HG02840 (cell line): ENCODE results near the gene RASSF7.
"Not testable (repeated sequence)": the region's sequence is repeated elsewhere in the genome, so short reads cannot be mapped to it uniquely, and the experiment has no call there.

Experiments used
- ATAC-seq: cut with Tn5 transposase; IDR thresholded peaks from one replicate; pipeline ENCODE4 v1.9.1; 2021; ENCODE audit warnings: mild to moderate bottlenecking, moderate library complexity, moderate number of reproducible peaks; ENCODE audit not compliant: unreplicated experiment, low FRiP score

Gene RASSF7

DNA sequence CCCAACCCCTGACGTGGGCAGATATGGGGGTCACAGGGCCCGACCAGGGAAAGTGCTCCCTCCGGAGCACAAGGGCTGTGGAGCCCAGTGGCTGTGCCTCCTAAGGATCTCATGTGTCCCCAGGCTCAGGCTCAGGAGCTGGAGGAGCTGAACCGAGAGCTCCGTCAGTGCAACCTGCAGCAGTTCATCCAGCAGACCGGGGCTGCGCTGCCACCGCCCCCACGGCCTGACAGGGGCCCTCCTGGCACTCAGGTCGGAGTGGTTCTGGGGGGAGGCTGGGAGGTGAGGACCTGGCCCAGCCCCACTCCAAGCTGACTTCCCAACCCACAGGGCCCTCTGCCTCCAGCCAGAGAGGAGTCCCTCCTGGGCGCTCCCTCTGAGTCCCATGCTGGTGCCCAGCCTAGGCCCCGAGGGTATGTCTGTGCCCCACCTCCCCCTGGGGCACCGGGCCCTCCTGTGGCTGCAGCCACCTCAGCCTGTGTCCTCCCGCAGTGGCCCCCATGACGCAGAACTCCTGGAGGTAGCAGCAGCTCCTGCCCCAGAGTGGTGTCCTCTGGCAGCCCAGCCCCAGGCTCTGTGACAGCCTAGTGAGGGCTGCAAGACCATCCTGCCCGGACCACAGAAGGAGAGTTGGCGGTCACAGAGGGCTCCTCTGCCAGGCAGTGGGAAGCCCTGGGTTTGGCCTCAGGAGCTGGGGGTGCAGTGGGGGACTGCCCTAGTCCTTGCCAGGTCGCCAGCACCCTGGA, 2.5 kb downstream of the RASSF7 start:
- no peak for ATAC-seq

DNA sequence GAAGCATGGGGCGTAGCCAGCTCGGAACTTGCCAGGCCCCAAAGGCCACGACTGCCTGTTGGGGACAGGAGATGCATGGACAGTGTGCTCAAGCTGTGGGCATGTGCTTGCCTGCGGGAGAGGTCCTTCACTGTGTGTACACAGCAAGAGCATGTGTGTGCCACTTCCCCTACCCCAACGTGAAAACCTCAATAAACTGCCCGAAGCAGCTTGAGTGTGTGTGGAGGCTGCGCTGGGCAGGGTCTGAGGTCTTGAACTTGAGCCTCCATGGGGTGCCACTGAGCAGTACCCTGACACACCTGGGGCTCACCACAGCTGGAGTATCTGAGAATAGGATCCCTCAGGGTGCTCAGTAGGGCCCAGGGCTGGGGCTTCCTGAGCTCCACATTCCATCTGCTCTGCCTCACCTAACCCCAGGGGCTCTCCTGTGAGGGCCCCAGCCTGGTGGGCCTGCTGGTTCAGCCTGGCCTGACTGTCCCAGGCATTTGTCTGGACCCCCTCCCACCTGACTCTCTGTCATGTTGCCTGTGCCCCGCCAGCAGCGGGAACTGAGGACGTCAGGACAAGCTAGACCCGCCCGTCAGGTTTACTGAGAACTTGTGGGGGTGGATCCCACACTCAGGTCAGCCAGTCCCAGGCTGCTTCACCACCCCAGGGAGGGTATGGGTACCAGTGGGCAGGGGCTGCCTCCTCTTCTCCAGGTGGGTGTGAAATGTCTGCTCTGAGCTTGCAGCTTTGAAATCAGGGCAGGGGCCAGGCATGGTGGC, 3.2 kb downstream of the RASSF7 start:
- ATAC-seq = no peak

DNA sequence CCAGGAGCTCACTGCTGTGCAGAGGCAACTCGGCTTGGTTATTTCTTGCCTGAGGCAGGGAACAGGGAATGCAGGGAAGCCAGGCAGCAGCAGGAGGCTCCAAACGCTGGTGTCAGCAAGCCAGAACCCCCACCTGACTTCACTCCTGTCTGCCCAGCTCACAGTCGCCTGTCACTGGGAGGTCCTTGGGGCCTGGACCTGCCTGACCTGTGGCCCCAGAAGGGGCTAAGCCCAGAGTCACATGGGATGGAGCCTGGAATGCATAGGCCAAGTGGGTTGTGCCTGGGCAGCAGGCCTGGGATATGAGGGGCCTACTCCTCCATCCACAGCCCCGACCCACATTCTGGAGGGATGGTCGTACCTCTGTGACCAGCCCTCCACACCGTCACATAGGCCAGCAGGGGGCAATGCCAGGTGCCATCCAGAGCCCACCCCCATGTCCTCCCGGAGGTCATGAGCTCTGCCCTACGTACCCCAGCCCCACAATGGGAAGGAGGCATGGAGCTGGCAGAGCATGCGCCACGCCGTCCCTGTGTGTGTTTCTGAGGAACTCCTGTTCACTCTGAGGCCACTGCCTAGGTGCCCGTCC, 5.2 kb downstream of the RASSF7 start:
- no peak for ATAC-seq

DNA sequence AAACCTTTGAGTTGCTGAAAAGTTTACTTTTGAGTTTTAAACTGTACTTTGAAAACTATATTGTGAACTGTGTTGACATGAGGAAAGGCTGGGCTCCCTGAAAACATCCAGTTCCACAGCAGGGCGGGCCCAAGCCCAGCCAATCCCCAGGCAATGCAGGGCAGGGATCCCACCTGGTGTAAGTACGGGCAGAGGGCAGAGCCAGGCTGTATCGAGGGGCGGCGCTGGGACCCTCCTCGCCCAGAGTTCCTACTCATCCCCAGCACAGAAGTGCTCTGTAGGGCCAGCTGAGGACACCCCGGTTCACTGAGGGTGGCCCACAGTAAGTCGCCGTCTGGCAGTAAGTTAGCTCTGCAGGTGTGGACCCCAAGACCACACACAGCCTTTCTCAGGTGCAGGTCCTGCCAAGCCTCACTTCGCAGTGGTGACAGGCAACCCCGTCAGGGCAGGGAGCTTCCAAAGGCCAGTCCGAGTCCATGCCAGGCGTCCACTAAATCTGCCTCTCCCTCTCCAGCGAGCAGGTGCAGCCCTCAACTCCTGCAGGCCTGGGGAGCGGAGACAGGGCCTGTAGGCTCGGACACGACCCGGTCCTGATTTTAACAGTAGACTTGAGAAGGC, 6.3 kb downstream of the RASSF7 start:
- no peak for ATAC-seq

DNA sequence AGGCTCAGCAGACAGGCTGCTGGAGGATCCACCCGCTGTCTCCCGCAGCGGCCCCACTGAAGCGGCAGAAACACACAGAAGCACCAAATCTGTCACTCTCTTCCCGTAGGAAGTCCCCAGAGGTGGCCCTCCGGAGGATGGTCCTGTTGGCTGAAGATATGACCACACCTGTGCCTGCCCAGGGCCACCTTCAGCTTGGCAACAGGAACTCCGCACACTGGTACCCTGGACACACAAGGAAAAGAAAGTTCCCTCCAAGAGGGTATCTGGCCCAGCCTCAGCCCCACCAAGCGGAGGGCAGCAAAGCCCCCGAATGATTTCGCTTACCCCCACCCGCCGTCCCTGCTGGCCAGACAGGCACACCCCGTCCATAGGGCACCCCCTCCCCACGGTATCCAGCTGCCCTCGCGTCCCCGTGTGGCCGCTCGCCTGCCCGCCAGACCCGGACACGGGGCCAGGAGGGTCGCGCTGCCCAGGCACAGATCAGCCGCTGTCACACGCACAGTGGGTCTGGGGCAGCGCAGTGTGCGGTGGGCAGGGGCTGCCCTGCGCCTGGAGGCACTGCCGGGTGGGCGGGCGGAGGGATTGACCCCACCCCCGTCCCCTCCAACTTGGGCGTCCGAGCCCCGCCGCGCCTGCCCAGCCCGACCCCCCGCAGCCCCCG, 7.0 kb downstream of the RASSF7 start:
- ATAC-seq = no peak

- peak; percentile 77 for ATAC-seq
Observed at GRCh38 chr11:568306-569157, 7.8 kb downstream of the RASSF7 start.

DNA sequence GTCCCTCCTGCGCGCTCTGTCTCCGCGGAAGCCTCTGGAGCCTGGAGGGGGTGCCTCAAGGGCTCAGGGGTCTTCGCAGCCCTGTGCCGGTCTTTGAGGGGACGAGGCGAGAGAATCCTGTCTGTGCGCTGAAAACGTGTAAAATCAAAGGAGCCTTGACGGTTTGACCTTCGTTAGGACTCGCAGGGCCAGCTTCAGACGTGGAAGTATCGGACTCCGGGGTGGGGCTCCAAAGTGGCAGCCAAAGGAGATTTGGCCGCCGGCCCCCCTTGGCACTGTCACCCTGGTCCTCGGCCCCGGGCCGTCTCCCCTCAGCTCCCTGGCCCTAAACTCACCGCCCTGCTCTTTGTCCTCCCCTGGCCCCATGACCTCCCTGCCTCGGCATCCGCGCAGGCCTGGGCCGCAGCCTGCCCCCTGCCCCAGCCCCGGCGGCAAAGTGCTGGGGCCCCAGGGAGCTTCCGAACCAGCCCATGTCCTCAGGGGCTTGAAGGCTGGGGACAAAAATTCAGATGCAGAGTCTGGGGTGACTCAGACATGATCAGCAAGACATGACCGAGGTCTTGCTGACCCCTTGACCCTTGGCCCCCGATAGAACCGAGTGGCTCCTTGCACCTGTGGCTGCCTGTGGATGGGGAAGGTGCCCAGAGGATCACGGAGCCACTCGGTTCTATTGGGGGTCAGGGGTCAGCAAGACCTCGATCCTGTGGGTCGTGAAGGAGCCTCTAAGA, 8.6 kb downstream of the RASSF7 start:
- ATAC-seq = no peak

- ATAC-seq = no peak
Observed at GRCh38 chr11:571802-572185, 11.0 kb downstream of the RASSF7 start.

- no peak for ATAC-seq
Observed at GRCh38 chr11:573146-573759, 12.5 kb downstream of the RASSF7 start.

DNA sequence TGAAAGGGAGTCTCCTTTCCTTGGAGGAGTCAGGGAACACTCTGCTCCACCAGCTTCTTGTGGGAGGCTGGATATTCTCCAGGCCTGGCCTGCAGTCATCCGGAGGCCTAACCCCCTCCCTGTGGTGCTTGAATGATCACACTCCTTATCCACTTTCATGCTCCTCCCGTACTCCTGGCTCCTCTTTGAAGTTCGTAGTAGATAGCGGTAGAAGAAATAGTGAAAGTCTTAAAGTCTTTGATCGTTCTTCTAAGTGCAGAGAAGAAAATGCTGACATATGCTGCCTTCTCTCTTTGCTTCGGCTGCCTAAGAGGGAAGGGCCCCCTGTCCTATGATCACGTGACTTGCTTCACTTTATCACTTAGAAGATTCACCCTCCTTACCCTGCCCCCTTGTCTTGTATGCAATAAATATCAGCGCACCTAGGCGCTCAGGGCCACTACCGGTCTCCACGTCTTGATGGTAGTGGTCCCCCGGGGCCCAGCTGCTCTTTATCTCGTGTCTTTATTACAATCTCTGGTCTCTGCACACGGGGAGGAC, 13.3 kb downstream of the RASSF7 start:
- ATAC-seq = not testable (repeated sequence)

DNA sequence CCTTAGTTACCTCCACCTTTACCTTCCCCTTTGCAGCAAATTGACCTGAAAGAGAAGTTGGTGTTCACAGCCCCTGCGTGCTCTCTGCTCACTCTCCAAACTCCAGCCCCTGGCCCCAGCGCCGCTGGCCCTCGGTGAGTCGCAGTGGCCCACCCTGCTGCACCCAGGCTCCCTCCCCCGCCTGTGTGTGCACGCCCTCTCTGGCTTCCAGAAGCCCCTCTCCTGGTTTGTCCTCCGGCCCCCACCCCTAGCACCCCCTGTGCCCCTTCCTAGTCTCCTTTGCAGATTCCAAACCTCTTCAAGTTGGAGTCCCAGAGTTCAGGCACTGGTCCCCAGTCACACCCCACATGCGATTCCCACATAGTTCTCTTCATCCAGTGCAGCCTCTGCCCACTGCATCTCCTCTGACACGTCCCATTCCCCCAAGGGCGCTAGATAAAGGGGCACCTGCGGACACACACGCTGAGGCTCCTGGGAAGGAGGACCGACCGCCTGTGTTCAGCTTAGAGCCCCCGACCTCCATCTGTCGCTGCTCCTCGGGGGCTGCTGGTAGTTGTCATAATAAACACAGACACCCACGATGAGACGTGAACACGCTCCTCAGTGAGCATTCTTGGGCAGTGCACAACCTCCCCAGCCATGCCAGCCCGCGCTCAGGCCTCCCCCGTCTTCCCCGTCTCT, 14.0 kb downstream of the RASSF7 start:
- ATAC-seq = no peak

DNA sequence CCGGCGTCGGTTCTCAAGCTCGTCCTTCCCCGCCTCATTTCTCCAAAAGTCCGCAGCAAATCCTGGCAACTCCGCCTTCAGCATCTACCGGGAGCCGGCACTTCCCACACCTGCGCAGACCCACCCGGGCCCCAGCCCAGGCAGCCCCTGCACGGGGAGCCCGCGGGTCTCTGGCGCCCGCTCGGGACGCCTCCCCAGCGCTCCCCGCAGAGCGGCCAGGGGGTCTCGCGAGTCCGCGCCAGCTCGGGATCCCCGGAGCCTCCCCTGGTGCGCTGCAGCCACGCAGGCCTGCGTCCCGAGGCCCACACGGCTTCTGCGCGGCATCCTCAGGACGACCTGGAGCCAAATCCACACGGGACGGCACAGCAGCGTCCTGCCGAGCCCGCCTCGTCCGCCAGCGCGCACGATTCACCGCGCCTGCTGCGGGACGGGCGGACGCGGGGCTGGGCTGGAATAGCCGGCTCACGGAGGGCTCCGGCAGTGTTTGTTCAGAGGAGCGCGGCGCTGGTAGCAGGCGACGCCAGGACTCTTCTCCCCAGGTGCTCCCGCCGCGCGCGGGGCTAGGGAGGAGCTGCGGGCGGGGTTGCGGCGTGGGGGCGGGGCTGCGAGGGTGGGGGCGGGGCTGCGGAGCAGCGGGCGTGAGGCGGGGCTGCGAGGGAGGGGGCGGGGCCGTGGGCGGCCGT, 14.7 kb downstream of the RASSF7 start:
- ATAC-seq = no peak

GRCh38 chr11:575996-576768, 15.4 kb downstream of the RASSF7 start, which contains the start of gene PHRF1:
PHRF1 (plus strand) TSS chr11:576470; CDS start chr11:581513, 5,043 bp downstream.
- peak; percentile 85 for ATAC-seq

DNA sequence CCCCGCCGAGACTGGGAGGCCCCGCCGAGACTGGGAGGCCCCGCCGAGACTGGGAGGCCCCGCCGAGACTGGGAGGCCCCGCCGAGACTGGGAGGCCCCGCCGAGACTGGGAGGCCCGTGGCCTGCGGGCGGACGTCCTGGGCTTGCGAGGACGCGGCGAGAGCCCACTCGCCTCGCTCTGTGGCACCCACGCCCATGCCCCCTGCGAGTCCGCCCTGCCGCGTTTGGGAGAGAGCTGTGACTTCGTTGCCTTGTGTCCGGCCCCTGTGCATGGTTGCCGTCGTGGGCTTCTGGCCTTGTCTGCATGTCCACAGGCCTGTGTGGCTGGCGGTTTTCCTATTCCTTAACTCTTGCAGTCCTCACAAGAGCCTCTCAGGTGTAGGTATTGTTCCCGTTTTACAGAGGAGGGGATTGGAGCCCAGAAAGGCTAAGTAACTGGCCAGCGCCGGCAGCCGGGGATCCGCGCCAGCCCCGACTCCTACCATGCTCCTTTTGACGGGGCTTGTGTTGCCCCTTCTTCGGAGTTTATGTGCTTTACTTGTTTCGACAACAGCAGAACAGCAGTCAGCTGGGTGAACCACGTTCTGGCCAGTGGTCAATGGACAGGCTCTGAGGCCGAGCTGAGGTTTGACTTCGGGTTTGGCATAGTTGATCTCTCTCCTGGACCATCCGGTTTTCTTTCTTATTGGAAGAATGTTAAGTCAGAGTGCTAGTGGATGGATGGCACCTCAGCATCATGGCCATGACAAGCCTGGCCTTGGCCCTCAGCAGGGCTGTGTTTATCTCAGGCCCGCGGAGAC, 16.2 kb downstream of the RASSF7 start:
- ATAC-seq = no peak

DNA sequence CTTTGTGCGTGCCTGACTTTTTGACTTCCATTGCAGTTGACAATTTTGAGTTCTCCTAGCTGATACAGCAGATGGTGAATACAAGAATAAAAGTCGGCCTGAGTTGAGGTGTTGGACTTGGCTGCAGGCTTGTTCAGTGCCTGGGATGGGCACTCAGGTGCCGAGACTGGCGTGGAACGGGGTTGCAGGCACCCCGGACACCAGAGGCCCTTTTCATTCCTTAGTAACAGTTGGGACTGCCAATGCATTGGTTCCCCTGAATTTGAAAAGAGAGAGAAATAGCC, 16.8 kb downstream of the RASSF7 start:
- ATAC-seq = no peak
